Measurements from ENCODE around the gene PLXNA4. TPM values are rescaled to one million over a fixed set of nuclear protein-coding genes. Genes with fewer than 3 reads are reported as not detected.

Gene PLXNA4
- total RNA-seq, 1 donor from 2014 or later, result 2.1 TPM

- Histone ChIP-seq H3K9ac (ENCODE audit: low read depth in 1 of 3, low read length in 3 of 3) (no peak overlapping the region), H3K4me3 (ENCODE audit: low read length in 3 of 3) (no peak overlapping the region), H3K27ac (ENCODE audit: low read depth, low read length) (no peak overlapping the region), H3K4me1 (ENCODE audit: control insufficient read depth in 3 of 3, insufficient read depth in 3 of 3, low read length in 3 of 3) (no peaks in the 10 kb centered on the region), H3K36me3 (ENCODE audit: control insufficient read depth in 3 of 3, insufficient read depth in 3 of 3, low read length in 3 of 3) (no peaks in the 10 kb centered on the region), H3K27me3 (ENCODE audit: control insufficient read depth in 3 of 3, insufficient read depth in 3 of 3, low read length in 3 of 3) (peaks cover 0 to 12% (median 0%) of the 10 kb centered on the region in 3 donors), H3K9me3 (ENCODE audit: control insufficient read depth in 3 of 3, low read length in 3 of 3) (no peaks in the 10 kb centered on the region)
Observed at GRCh38 chr7:132558815-132559214, 17.5 kb downstream of the PLXNA4 start.

- Histone ChIP-seq H3K9ac (ENCODE audit: low read depth in 1 of 3, low read length in 3 of 3) (no peak overlapping the region), H3K4me1 (ENCODE audit: control insufficient read depth in 3 of 3, insufficient read depth in 3 of 3, low read length in 3 of 3) (no peaks in the 10 kb centered on the region), H3K4me3 (ENCODE audit: low read length in 3 of 3) (no peak overlapping the region), H3K27me3 (ENCODE audit: control insufficient read depth in 3 of 3, insufficient read depth in 3 of 3, low read length in 3 of 3) (peaks cover 0 to 12% (median 0%) of the 10 kb centered on the region in 3 donors), H3K27ac (ENCODE audit: low read depth, low read length) (no peak overlapping the region), H3K9me3 (ENCODE audit: control insufficient read depth in 3 of 3, low read length in 3 of 3) (no peaks in the 10 kb centered on the region), H3K36me3 (ENCODE audit: control insufficient read depth in 3 of 3, insufficient read depth in 3 of 3, low read length in 3 of 3) (no peaks in the 10 kb centered on the region)
Observed at GRCh38 chr7:132557489-132558044, 18.7 kb downstream of the PLXNA4 start.

GRCh38 chr7:132554446-132554845, 21.8 kb downstream of the PLXNA4 start:
- Histone ChIP-seq H3K36me3 (ENCODE audit: control insufficient read depth in 3 of 3, insufficient read depth in 3 of 3, low read length in 3 of 3) (no peaks in the 10 kb centered on the region), H3K4me1 (ENCODE audit: control insufficient read depth in 3 of 3, insufficient read depth in 3 of 3, low read length in 3 of 3) (no peaks in the 10 kb centered on the region), H3K4me3 (ENCODE audit: low read length in 3 of 3) (no peak overlapping the region), H3K27me3 (ENCODE audit: control insufficient read depth in 3 of 3, insufficient read depth in 3 of 3, low read length in 3 of 3) (no peaks in the 10 kb centered on the region), H3K9ac (ENCODE audit: low read depth in 1 of 3, low read length in 3 of 3) (no peak overlapping the region), H3K9me3 (ENCODE audit: control insufficient read depth in 3 of 3, low read length in 3 of 3) (peaks cover 3 to 8% (median 6%) of the 10 kb centered on the region in 3 donors), H3K27ac (ENCODE audit: low read depth, low read length) (no peak overlapping the region)

GRCh38 chr7:132553031-132553430, 23.2 kb downstream of the PLXNA4 start:
- H3K27ac ChIP-seq (ENCODE audit: low read depth, low read length), result no peak overlapping the region
- H3K4me1 ChIP-seq (ENCODE audit: control insufficient read depth in 3 of 3, insufficient read depth in 3 of 3, low read length in 3 of 3), result no peaks in the 10 kb centered on the region
- H3K9me3 ChIP-seq (ENCODE audit: control insufficient read depth in 3 of 3, low read length in 3 of 3), result peaks cover 3 to 8% (median 6%) of the 10 kb centered on the region in 3 donors
- no peak overlapping the region for H3K4me3 ChIP-seq (ENCODE audit: low read length in 3 of 3)
- H3K36me3 ChIP-seq (ENCODE audit: control insufficient read depth in 3 of 3, insufficient read depth in 3 of 3, low read length in 3 of 3), result no peaks in the 10 kb centered on the region
- no peaks in the 10 kb centered on the region for H3K27me3 ChIP-seq (ENCODE audit: control insufficient read depth in 3 of 3, insufficient read depth in 3 of 3, low read length in 3 of 3)
- H3K9ac ChIP-seq (ENCODE audit: low read depth in 1 of 3, low read length in 3 of 3), result no peak overlapping the region

GRCh38 chr7:132551886-132552285, 24.4 kb downstream of the PLXNA4 start:
- H3K4me1 ChIP-seq (ENCODE audit: control insufficient read depth in 3 of 3, insufficient read depth in 3 of 3, low read length in 3 of 3), result no peaks in the 10 kb centered on the region
- H3K27me3 ChIP-seq (ENCODE audit: control insufficient read depth in 3 of 3, insufficient read depth in 3 of 3, low read length in 3 of 3), result no peaks in the 10 kb centered on the region
- no peak overlapping the region for H3K9ac ChIP-seq (ENCODE audit: low read depth in 1 of 3, low read length in 3 of 3)
- H3K4me3 ChIP-seq (ENCODE audit: low read length in 3 of 3), result no peak overlapping the region
- peaks cover 3 to 8% (median 6%) of the 10 kb centered on the region in 3 donors for H3K9me3 ChIP-seq (ENCODE audit: control insufficient read depth in 3 of 3, low read length in 3 of 3)
- H3K36me3 ChIP-seq (ENCODE audit: control insufficient read depth in 3 of 3, insufficient read depth in 3 of 3, low read length in 3 of 3), result no peaks in the 10 kb centered on the region
- H3K27ac ChIP-seq (ENCODE audit: low read depth, low read length), result no peak overlapping the region

GRCh38 chr7:132551439-132551838, 24.8 kb downstream of the PLXNA4 start:
- Histone ChIP-seq H3K4me1 (ENCODE audit: control insufficient read depth in 3 of 3, insufficient read depth in 3 of 3, low read length in 3 of 3) (no peaks in the 10 kb centered on the region), H3K27ac (ENCODE audit: low read depth, low read length) (no peak overlapping the region), H3K9ac (ENCODE audit: low read depth in 1 of 3, low read length in 3 of 3) (no peak overlapping the region), H3K36me3 (ENCODE audit: control insufficient read depth in 3 of 3, insufficient read depth in 3 of 3, low read length in 3 of 3) (no peaks in the 10 kb centered on the region), H3K27me3 (ENCODE audit: control insufficient read depth in 3 of 3, insufficient read depth in 3 of 3, low read length in 3 of 3) (no peaks in the 10 kb centered on the region), H3K9me3 (ENCODE audit: control insufficient read depth in 3 of 3, low read length in 3 of 3) (peaks cover 3 to 8% (median 6%) of the 10 kb centered on the region in 3 donors), H3K4me3 (ENCODE audit: low read length in 3 of 3) (no peak overlapping the region)

- H3K27me3 ChIP-seq (ENCODE audit: control insufficient read depth in 3 of 3, insufficient read depth in 3 of 3, low read length in 3 of 3), result no peaks in the 10 kb centered on the region
- no peak overlapping the region for H3K9ac ChIP-seq (ENCODE audit: low read depth in 1 of 3, low read length in 3 of 3)
- H3K4me3 ChIP-seq (ENCODE audit: low read length in 3 of 3), result no peak overlapping the region
- no peaks in the 10 kb centered on the region for H3K36me3 ChIP-seq (ENCODE audit: control insufficient read depth in 3 of 3, insufficient read depth in 3 of 3, low read length in 3 of 3)
- H3K9me3 ChIP-seq (ENCODE audit: control insufficient read depth in 3 of 3, low read length in 3 of 3), result peaks cover 3 to 8% (median 6%) of the 10 kb centered on the region in 3 donors
- H3K27ac ChIP-seq (ENCODE audit: low read depth, low read length), result no peak overlapping the region
- H3K4me1 ChIP-seq (ENCODE audit: control insufficient read depth in 3 of 3, insufficient read depth in 3 of 3, low read length in 3 of 3), result no peaks in the 10 kb centered on the region
Observed at GRCh38 chr7:132548489-132549078, 27.7 kb downstream of the PLXNA4 start.

- no peak overlapping the region for H3K9ac ChIP-seq (ENCODE audit: low read depth in 1 of 3, low read length in 3 of 3)
- H3K36me3 ChIP-seq (ENCODE audit: control insufficient read depth in 3 of 3, insufficient read depth in 3 of 3, low read length in 3 of 3), result no peaks in the 10 kb centered on the region
- H3K27me3 ChIP-seq (ENCODE audit: control insufficient read depth in 3 of 3, insufficient read depth in 3 of 3, low read length in 3 of 3), result no peaks in the 10 kb centered on the region
- no peaks in the 10 kb centered on the region for H3K4me1 ChIP-seq (ENCODE audit: control insufficient read depth in 3 of 3, insufficient read depth in 3 of 3, low read length in 3 of 3)
- no peak overlapping the region for H3K4me3 ChIP-seq (ENCODE audit: low read length in 3 of 3)
- no peak overlapping the region for H3K27ac ChIP-seq (ENCODE audit: low read depth, low read length)
- H3K9me3 ChIP-seq (ENCODE audit: control insufficient read depth in 3 of 3, low read length in 3 of 3), result peaks cover 3 to 11% (median 6%) of the 10 kb centered on the region in 3 donors
Observed at GRCh38 chr7:132547821-132548220, 28.4 kb downstream of the PLXNA4 start.

- peaks cover 0 to 11% (median 6%) of the 10 kb centered on the region in 3 donors for H3K9me3 ChIP-seq (ENCODE audit: control insufficient read depth in 3 of 3, low read length in 3 of 3)
- no peaks in the 10 kb centered on the region for H3K4me1 ChIP-seq (ENCODE audit: control insufficient read depth in 3 of 3, insufficient read depth in 3 of 3, low read length in 3 of 3)
- no peaks in the 10 kb centered on the region for H3K36me3 ChIP-seq (ENCODE audit: control insufficient read depth in 3 of 3, insufficient read depth in 3 of 3, low read length in 3 of 3)
Observed at GRCh38 chr7:132546366-132547127, 29.7 kb downstream of the PLXNA4 start.

GRCh38 chr7:132545756-132546155, 30.5 kb downstream of the PLXNA4 start:
- Histone ChIP-seq H3K27me3 (ENCODE audit: control insufficient read depth in 3 of 3, insufficient read depth in 3 of 3, low read length in 3 of 3) (no peaks in the 10 kb centered on the region), H3K27ac (ENCODE audit: low read depth, low read length) (no peak overlapping the region), H3K9ac (ENCODE audit: low read depth in 1 of 3, low read length in 3 of 3) (no peak overlapping the region), H3K4me1 (ENCODE audit: control insufficient read depth in 3 of 3, insufficient read depth in 3 of 3, low read length in 3 of 3) (no peaks in the 10 kb centered on the region), H3K4me3 (ENCODE audit: low read length in 3 of 3) (no peak overlapping the region), H3K36me3 (ENCODE audit: control insufficient read depth in 3 of 3, insufficient read depth in 3 of 3, low read length in 3 of 3) (no peaks in the 10 kb centered on the region), H3K9me3 (ENCODE audit: control insufficient read depth in 3 of 3, low read length in 3 of 3) (peaks cover 0 to 4% (median 2%) of the 10 kb centered on the region in 3 donors)

More at GRCh38 chr7:132546366-132547127, 29.7 kb downstream of the PLXNA4 start:
- Histone ChIP-seq H3K4me3 (ENCODE audit: low read length in 3 of 3) (no peak overlapping the region), H3K27ac (ENCODE audit: low read depth, low read length) (no peak overlapping the region), H3K27me3 (ENCODE audit: control insufficient read depth in 3 of 3, insufficient read depth in 3 of 3, low read length in 3 of 3) (no peaks in the 10 kb centered on the region), H3K9ac (ENCODE audit: low read depth in 1 of 3, low read length in 3 of 3) (no peak overlapping the region)

Data from skeletal muscle tissue (tissue), 4 donors.